ENCODE data around the gene TBC1D19.

TBC1D19 gene

DNA sequence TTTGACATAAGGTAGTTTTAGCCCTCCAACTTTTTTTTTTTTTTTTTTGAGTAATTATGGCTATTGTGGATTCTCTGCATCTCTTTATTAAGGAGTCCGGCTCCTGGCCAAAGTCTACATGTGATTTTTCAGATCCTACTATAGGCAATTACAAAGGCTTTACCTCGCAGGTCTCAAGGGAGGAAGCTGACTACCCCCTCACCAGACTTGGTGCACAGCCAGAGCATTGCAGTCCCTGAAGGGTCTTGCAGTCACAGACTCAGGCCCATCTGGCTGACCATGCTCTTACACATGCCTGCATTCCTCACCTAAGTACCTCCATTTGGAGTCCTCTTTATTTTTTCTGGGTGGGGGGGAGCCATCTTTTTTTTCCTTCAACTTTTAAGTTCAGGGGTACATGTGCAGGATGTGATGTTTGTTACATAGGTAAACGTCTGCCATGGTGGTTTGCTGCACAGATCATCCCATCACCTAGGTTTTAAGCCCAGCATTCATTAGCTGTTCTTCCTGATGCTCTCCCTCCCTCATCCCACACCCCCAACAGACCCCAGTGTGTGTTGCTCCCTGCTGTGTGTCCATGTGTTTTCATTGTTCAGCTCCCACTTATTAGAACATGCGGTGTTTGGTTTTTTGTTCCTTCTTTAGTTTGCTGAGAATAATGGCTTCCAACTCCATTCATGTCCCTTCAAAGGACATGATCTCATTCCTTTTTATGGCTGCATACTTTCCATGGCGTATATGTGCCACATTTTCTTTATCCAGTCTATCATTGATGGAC is 188.4 kb downstream of the TBC1D19 start:
- DNase-seq = peak; percentile 20
- Histone ChIP-seq H3K4me3 (ENCODE audit: low read depth, low read length) (no peak overlapping the region), H3K4me1 (no peaks in the 10 kb centered on the region), H3K27me3 (no peaks in the 10 kb centered on the region), H3K36me3 (no peaks in the 10 kb centered on the region), H3K9me3 (no peaks in the 10 kb centered on the region)
- TF ChIP-seq CTCF (IDR thresholded peaks at IDR 0.05; ENCODE audit: low read depth, low read length) = no peak

DNA sequence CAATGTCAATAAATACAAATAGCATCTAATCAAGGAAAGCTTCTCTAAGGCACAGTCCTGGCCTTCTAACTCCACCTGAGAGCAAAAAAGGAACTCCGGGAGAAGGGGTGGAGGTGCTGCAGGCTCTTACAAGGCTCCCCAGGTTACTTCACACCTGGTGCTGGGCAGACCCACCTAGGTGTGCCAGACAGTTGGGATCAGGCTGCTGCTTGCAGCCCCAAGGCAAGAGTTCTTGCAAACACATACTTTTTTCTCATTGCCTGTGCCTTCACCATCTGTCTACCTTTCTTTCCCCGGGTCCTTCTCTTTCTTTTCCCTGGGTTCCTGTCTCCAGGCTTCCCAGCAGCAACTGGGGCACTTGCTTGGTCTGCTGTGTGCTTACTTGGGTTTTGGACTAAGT is 195.3 kb downstream of the TBC1D19 start:
- H3K4me3 ChIP-seq (ENCODE audit: low read depth, low read length) = no peak overlapping the region
- H3K4me1 ChIP-seq = no peaks in the 10 kb centered on the region
- no peaks in the 10 kb centered on the region for H3K9me3 ChIP-seq
- TF ChIP-seq CTCF (IDR thresholded peaks at IDR 0.05; ENCODE audit: low read depth, low read length) = no peak
- H3K36me3 ChIP-seq = no peaks in the 10 kb centered on the region
- no peaks in the 10 kb centered on the region for H3K27me3 ChIP-seq
- no peak for DNase-seq

DNA sequence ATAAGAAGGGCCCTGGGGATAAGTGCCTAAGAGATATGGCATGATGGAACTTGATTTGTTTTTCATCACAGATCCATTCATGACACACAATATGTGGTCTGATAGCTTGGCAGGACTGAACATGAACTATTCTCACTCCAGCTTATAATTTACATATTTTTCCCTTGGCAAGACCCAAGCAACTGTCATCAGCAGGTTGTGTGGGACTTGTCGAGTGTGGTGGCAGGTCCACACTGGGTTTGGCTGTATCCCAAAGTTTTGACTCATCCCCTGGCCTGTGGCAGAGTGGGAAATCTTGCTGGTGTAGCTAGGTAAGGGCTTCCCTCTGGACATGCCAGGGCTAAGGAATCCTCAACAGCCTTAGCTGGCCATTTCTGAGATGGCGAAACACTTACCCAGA is 195.8 kb downstream of the TBC1D19 start:
- no peak for TF ChIP-seq CTCF (IDR thresholded peaks at IDR 0.05; ENCODE audit: low read depth, low read length)

DNA sequence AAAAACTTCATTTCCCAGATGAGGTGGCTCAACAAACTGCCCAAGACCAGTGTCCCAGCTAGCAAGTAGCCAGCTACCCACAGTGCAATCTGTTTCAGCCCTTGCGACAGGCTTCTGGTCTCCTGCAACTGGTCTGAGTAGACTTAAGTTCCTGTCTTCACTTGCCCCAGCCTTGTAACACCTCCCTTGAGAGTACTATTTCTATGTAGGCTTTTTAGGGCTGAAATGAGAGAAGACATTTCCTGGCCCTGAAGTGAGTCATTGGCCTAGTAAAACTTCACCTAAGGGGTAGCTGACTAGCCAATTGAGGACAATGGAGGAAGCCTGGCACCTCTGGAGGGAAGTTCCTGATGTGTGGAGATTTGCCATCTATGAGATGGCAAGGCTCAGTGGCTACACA is 196.7 kb downstream of the TBC1D19 start:
- Histone ChIP-seq H3K27me3 (no peaks in the 10 kb centered on the region), H3K9me3 (no peaks in the 10 kb centered on the region), H3K4me3 (ENCODE audit: low read depth, low read length) (no peak overlapping the region), H3K36me3 (no peaks in the 10 kb centered on the region), H3K4me1 (no peaks in the 10 kb centered on the region)
- DNase-seq = no peak
- no peak for TF ChIP-seq CTCF (IDR thresholded peaks at IDR 0.05; ENCODE audit: low read depth, low read length)

More for the DNA sequence above, 195.8 kb downstream of the TBC1D19 start:
- H3K9me3 ChIP-seq = no peaks in the 10 kb centered on the region
- H3K27me3 ChIP-seq = no peaks in the 10 kb centered on the region
- H3K4me3 ChIP-seq (ENCODE audit: low read depth, low read length) = no peak overlapping the region
- DNase-seq = no peak
- no peaks in the 10 kb centered on the region for H3K36me3 ChIP-seq
- H3K4me1 ChIP-seq = no peaks in the 10 kb centered on the region

DNA sequence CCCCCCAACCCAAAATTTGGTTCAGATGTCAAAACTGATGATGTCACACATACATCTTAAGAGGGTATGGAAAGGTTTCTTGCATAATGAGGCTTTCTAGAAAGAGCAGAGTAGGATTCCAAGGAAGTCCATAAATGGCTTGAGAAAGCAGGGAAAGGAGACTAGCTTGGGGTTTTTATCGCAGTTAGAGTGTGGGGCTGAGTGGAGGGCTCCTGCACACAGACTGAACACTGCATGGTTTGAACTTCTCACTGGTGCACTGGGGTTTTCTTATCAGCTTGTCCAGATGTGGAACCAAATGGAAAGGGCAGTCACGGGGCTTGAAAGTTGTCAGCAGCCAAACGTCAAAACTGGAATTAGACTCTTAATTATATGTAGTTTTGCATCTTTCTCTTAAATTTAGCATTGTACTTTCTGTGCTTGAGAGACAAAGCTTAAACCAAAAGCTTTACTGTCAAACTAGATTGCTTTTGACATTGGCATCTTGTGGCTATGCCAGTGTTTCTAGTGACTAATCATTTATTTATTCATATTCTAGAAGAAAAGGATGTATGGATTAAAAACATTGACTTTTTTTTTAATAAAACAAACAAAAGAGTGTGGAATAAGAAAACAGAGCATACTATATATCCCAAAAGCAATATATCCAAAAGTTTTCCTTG is 198.4 kb downstream of the TBC1D19 start:
- TF ChIP-seq CTCF (IDR thresholded peaks at IDR 0.05; ENCODE audit: low read depth, low read length) = no peak
- Histone ChIP-seq H3K9me3 (no peaks in the 10 kb centered on the region), H3K4me3 (ENCODE audit: low read depth, low read length) (no peak overlapping the region), H3K27me3 (no peaks in the 10 kb centered on the region), H3K36me3 (no peaks in the 10 kb centered on the region), H3K4me1 (peaks cover 2% of the 10 kb centered on the region)
- DNase-seq = no peak

- Histone ChIP-seq H3K4me1 (peaks cover 7% of the 10 kb centered on the region), H3K9me3 (no peaks in the 10 kb centered on the region), H3K27me3 (no peaks in the 10 kb centered on the region), H3K36me3 (no peaks in the 10 kb centered on the region), H3K4me3 (ENCODE audit: low read depth, low read length) (no peak overlapping the region)
- DNase-seq = no peak
- no peak for TF ChIP-seq CTCF (IDR thresholded peaks at IDR 0.05; ENCODE audit: low read depth, low read length)
These were observed 198.9 kb downstream of the TBC1D19 start for GRCh38 chr4:26782830-26783202.
